Vagina (tissue), 2 donors: ENCODE measurements around the gene VSTM4.

ENCODE experiments used
- POLR2A ChIP-seq, 2 donors: fragments of 450-650 bp; IDR thresholded peaks; one replicate each; pipeline ENCODE4 v1.6.1; 2017; ENCODE audit warnings: antibody characterized with exemption in 2 of 2, mild to moderate bottlenecking in 2 of 2, moderate library complexity in 2 of 2
- TF ChIP-seq, protein P1 (sequence below), 3 experiments: fragments of 450-650 bp in 2 of 3; fragments of 200-600 bp in 1 of 3; sonication (generic) in 1 of 3; IDR thresholded peaks; one replicate each; pipeline ENCODE4 v1.5.1; 2017 to 2019; ENCODE audit warnings: antibody characterized with exemption in 3 of 3, mild to moderate bottlenecking in 2 of 3, moderate library complexity in 2 of 3

DNA sequence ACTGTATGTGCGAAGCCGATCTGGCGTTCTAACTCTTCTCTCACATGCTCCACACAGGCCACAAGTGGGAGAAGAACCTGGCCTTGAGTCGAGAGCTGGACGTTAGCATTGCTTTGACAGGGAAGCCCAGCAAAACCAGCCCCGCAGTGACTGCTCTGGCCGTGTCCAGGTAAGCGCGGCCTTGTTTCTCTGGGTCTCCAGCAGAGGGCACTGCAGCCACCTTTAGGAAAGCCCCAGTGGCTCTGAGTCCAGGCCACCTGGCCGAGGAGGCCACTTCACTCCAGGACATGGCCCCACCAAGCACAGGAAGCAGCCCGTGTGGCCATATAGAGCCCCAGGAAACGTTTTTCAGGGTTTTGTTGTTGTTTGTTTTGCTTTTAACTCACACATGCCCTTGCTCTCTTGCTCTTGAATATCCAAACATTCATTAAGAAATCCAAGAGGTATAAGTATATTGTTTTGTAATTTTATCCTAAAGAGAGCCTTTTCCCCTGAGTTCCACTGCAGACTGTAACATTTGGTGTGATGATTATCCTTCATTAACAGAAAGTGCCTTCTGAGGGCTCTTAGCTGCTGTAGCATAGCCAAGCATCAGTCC lies 133.9 kb downstream of the VSTM4 start:
- TF ChIP-seq, protein P1, sequence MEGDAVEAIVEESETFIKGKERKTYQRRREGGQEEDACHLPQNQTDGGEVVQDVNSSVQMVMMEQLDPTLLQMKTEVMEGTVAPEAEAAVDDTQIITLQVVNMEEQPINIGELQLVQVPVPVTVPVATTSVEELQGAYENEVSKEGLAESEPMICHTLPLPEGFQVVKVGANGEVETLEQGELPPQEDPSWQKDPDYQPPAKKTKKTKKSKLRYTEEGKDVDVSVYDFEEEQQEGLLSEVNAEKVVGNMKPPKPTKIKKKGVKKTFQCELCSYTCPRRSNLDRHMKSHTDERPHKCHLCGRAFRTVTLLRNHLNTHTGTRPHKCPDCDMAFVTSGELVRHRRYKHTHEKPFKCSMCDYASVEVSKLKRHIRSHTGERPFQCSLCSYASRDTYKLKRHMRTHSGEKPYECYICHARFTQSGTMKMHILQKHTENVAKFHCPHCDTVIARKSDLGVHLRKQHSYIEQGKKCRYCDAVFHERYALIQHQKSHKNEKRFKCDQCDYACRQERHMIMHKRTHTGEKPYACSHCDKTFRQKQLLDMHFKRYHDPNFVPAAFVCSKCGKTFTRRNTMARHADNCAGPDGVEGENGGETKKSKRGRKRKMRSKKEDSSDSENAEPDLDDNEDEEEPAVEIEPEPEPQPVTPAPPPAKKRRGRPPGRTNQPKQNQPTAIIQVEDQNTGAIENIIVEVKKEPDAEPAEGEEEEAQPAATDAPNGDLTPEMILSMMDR (IDR thresholded peaks at IDR 0.05) = peak; percentile 67 to 84 (median 79)
- TF ChIP-seq POLR2A (IDR thresholded peaks at IDR 0.05) = no peak
